K562 (cell line): ENCODE data around the gene LRRC39. TPM values are rescaled to one million over a fixed set of nuclear protein-coding genes. Genes with fewer than 3 reads are reported as not detected.

Experiments used
- ATAC-seq: fragments of 200-7000 bp; cut with Tn5 transposase; 3 replicates; pipeline ENCODE4 v1.9.1; 2020; ENCODE audit warnings: moderate library complexity
- BruUV-seq: library from RNA; stranded (reverse); fragments of 400-500 nt; replicated peaks from 2 replicates; lab custom pipeline; 2021; lab: Mats Ljungman, UMichigan
- CTCF ChIA-PET: fragments of 300-600 bp; formaldehyde crosslinking; extraction: SDS; loops from one replicate; lab custom pipeline; 2021; ENCODE audit warnings: low intra/inter-chr PET ratio; lab: Yijun Ruan, JAX
- POLR2A ChIA-PET: fragments of 300-600, 350-650 bp; sonication (Branson Sonifier 250); formaldehyde crosslinking; extraction: SDS; loops from one replicate; lab custom pipeline; 2021; ENCODE audit warnings: antibody characterized with exemption, inconsistent platforms; lab: Yijun Ruan, JAX
- DNase-seq, 4 experiments: peaks; one replicate each; pipeline versions ENCODE4 v3.0.0 to v3.0.0-alpha.2; 2011 to 2018; ENCODE audit warnings: low spot score in 3 of 4, mixed read lengths in 3 of 4; ENCODE audit errors: extremely low read depth in 1 of 4
- FAIRE-seq: peaks from 2 replicates; lab custom pipeline; 2011; peaks lifted over from hg19 to GRCh38; lab: Jason Lieb, UNC
- H2AFZ ChIP-seq: 2 replicates; pipeline ENCODE4 v1.6.0; 2011; ENCODE audit warnings: low read depth, low read length, control low read depth, inconsistent platforms
- H3K27ac ChIP-seq: fragments of 200-600 bp; 3 replicates; pipeline ENCODE4 v1.8.0; 2011; ENCODE audit warnings: low read depth, mild to moderate bottlenecking, control low read depth, inconsistent platforms, low read length, moderate library complexity, mixed read lengths; ENCODE audit errors: extremely low read depth
- H3K27me3 ChIP-seq, 2 experiments: fragments of 300-600 bp in 1 of 2; 2 replicates in 1 of 2; 3 replicates in 1 of 2; pipeline versions ENCODE4 v1.6.0 to v1.8.0; 2011; ENCODE audit warnings: inconsistent platforms in 2 of 2, low read length in 2 of 2, mild to moderate bottlenecking in 1 of 2, mixed read lengths in 1 of 2, moderate library complexity in 1 of 2; ENCODE audit not compliant: control insufficient read depth in 2 of 2, insufficient read depth in 2 of 2
- H3K36me3 ChIP-seq: fragments of 300-600 bp; 3 replicates; pipeline ENCODE4 v1.8.0; 2011; ENCODE audit warnings: mild to moderate bottlenecking, low read length, inconsistent platforms; ENCODE audit not compliant: control insufficient read depth, insufficient read depth
- H3K4me1 ChIP-seq, 2 experiments: fragments of 200-600 bp in 1 of 2; replicated peaks in 1 of 2; 2 replicates in 1 of 2; 3 replicates in 1 of 2; pipeline versions ENCODE4 v1.5.1 to v1.8.0; 2011; ENCODE audit warnings: inconsistent platforms in 2 of 2, low read length in 2 of 2, mild to moderate bottlenecking in 1 of 2, mixed read lengths in 1 of 2, moderate library complexity in 1 of 2; ENCODE audit not compliant: control insufficient read depth in 2 of 2, insufficient read depth in 2 of 2
- H3K4me2 ChIP-seq: 2 replicates; pipeline ENCODE4 v1.6.1; 2011; ENCODE audit warnings: low read length, control low read depth, inconsistent platforms, mixed read lengths; ENCODE audit not compliant: insufficient read depth
- H3K4me3 ChIP-seq: fragments of 200-600 bp; sonication (generic), shearing (Covaris generic); 2 replicates; pipeline ENCODE4 v1.5.1; 2016; ENCODE audit warnings: control low read depth, inconsistent platforms
- H3K79me2 ChIP-seq: fragments of 200-600 bp; 3 replicates; pipeline ENCODE4 v1.8.0; 2011; ENCODE audit warnings: low read length, inconsistent platforms; ENCODE audit not compliant: control insufficient read depth, insufficient read depth
- H3K9ac ChIP-seq, 2 experiments: 2 replicates each; pipeline versions ENCODE4 v1.6.0 to v1.6.1; 2011; ENCODE audit warnings: low read depth in 2 of 2, low read length in 2 of 2, control low read depth in 1 of 2, inconsistent platforms in 1 of 2, mild to moderate bottlenecking in 1 of 2, mixed read lengths in 1 of 2; ENCODE audit not compliant: insufficient read depth in 1 of 2
- H3K9me1 ChIP-seq: one replicate; pipeline ENCODE4 v1.6.0; 2011; ENCODE audit warnings: inconsistent platforms, mild to moderate bottlenecking, low read length, moderate library complexity; ENCODE audit not compliant: control insufficient read depth, insufficient read depth
- H3K9me3 ChIP-seq: replicated peaks from 2 replicates; pipeline ENCODE4 v1.5.1; 2011; ENCODE audit warnings: low read depth, low read length, inconsistent platforms; ENCODE audit not compliant: control insufficient read depth, insufficient read depth
- H4K20me1 ChIP-seq: replicated peaks from 2 replicates; pipeline ENCODE4 v1.6.1; 2011; ENCODE audit warnings: low read length, inconsistent platforms, mixed read lengths; ENCODE audit not compliant: control insufficient read depth, insufficient read depth
- LEF1 ChIP-seq: fragments of 450-650 bp; IDR thresholded peaks from 2 replicates; pipeline ENCODE4 v1.6.1; 2016; ENCODE audit warnings: mild to moderate bottlenecking
- MXI1 ChIP-seq: IDR thresholded peaks from 2 replicates; pipeline ENCODE4 v1.6.1; 2011; ENCODE audit warnings: low read depth, mild to moderate bottlenecking, improper control_type of control experiment, low read length
- SUPT5H ChIP-seq: fragments of 450-650 bp; IDR thresholded peaks from 2 replicates; pipeline ENCODE4 v1.6.1; 2016
- TFE3 ChIP-seq: fragments of 450-650 bp; formaldehyde crosslinking; IDR thresholded peaks from 2 replicates; pipeline ENCODE4 v1.4.0; 2020; ENCODE audit warnings: mild to moderate bottlenecking, mixed read lengths
- ZEB2 ChIP-seq: fragments of 450-650 bp; IDR thresholded peaks from 2 replicates; pipeline ENCODE4 v1.6.1; 2016
- ZNF239 ChIP-seq: fragments of 250-450 bp; sonication (Bioruptor Pico); IDR thresholded peaks from 2 replicates; pipeline ENCODE4 v1.4.0; 2020; ENCODE audit warnings: mild to moderate bottlenecking
- WGBS: fragments of 100-300 bp; shearing (Covaris generic); methylation state at CpG from one replicate; pipeline ENCODE4 v1.1.6; 2016; ENCODE audit warnings: low coverage, mixed read lengths; ENCODE audit not compliant: insufficient coverage; ENCODE audit errors: missing lambda C conversion rate; 5-methylcytosine and 5-hydroxymethylcytosine counted together
- in situ Hi-C: fragments of 300-500 bp; cut with MboI; formaldehyde crosslinking; loops from 4 replicates; pipeline ENCODE4 v1.15.0; 2018; ENCODE audit warnings: inconsistent platforms, mixed read lengths
- intact Hi-C: fragments of 100-400 bp; cut with micrococcal nuclease; formaldehyde crosslinking; loops from 2 replicates; pipeline ENCODE4 v1.14.2; 2022
- polyA plus RNA-seq, 8 experiments: library from polyadenylated mRNA; depleted of rRNA in 4 of 8; stranded (reverse) in 5 of 8; unstranded in 3 of 8; fragments of >200 nt; fragmentation: Nextera tagmentation in 2 of 8; fragmentation: Illumina TruSeq in 1 of 8; extraction: Ambion mirVana in 2 of 8; extraction: Trizol in 1 of 8; gene quantifications; 2 replicates each; pipeline versions ENCODE4 v1.2.1 to v1.2.3, GENCODE V29; 2011 to 2014; ENCODE audit warnings: inconsistent platforms in 1 of 8, missing spikeins in 1 of 8
- total RNA-seq, 7 experiments: library from RNA; depleted of rRNA in 6 of 7; stranded (reverse); fragments of >200 nt in 6 of 7; fragmentation: Illumina TruSeq in 2 of 7; extraction: Trizol in 2 of 7; gene quantifications; 2 replicates each; pipeline versions ENCODE4 v1.2.1 to v1.2.3, GENCODE V29; 2011 to 2021; ENCODE audit warnings: low replicate concordance in 1 of 7

LRRC39 gene
- total and polyA plus RNA-seq, 9 of the 15 experiments (the other 6 are each of a cell fraction or from before 2014, with no cell fraction given), result 1.00 to 3.1 (median 1.3) TPM

- FAIRE-seq, result no peak
- no peaks in the 10 kb centered on the region for H3K27me3 ChIP-seq
- ATAC-seq, result no peak
- no peak overlapping the region for H3K4me2 ChIP-seq
- in situ Hi-C loops, result no loop called here
- H3K9me1 ChIP-seq, result no peaks in the 10 kb centered on the region
- ChIA-PET CTCF (interaction anchor here (0.7 kb wide), 1 partner anchor 275 kb away, joined by 4 read pairs; no protein-coding TSS in a partner anchor), POLR2A (interaction anchor here (0.8 to 1.0 kb wide), 2 partner anchors 9 to 43 kb away, joined by 3 read pairs; no protein-coding TSS in a partner anchor)
- no peaks in the 10 kb centered on the region for H4K20me1 ChIP-seq
- H3K4me3 ChIP-seq, result no peak overlapping the region
- H3K36me3 ChIP-seq, result no peaks in the 10 kb centered on the region; the same call in 2 of the 3 replicates
- intact Hi-C loops, result no loop called here
- no peak for TF ChIP-seq ZNF239 (CRISPR knock-in tag)
- H3K79me2 ChIP-seq, result no peaks in the 10 kb centered on the region
- H3K9ac ChIP-seq, result no peak overlapping the region
- H3K9me3 ChIP-seq, result no peaks in the 10 kb centered on the region
- DNase-seq, result no peak
- H3K4me1 ChIP-seq, result no peaks in the 10 kb centered on the region
- no TSS peak for BruUV-seq
- H2AFZ ChIP-seq, result no peak overlapping the region
- no peak overlapping the region for H3K27ac ChIP-seq
Observed at GRCh38 chr1:100162881-100163280, 15.2 kb downstream of the LRRC39 start.

GRCh38 chr1:100152271-100152670 lies 25.8 kb downstream of the LRRC39 start:
- CTCF ChIA-PET, result no interaction called here
- Histone ChIP-seq H3K36me3 (peaks cover 25% of the 10 kb centered on the region; the same call in 2 of the 3 replicates), H3K9ac (no peak overlapping the region)
- TF ChIP-seq ZEB2 (no peak), LEF1 (no peak), SUPT5H (0 out of 2 replicates have a peak, but pooled peaks have one; percentile 2), TFE3 (no peak), MXI1 (no peak)
- TF ChIP-seq, all 486 proteins: peak for 1
- in situ Hi-C loops, result no loop called here
- no peak for ATAC-seq
- no peak for FAIRE-seq
- WGBS, result 58% methylated on average over 4 of the region's 4 CpGs
- Histone ChIP-seq H3K4me1 (no peaks in the 10 kb centered on the region), H3K4me3 (no peak overlapping the region), H3K4me2 (no peak overlapping the region), H3K9me1 (no peaks in the 10 kb centered on the region), H3K27ac (no peak overlapping the region), H3K79me2 (no peaks in the 10 kb centered on the region), H2AFZ (no peak overlapping the region), H4K20me1 (no peaks in the 10 kb centered on the region), H3K9me3 (no peaks in the 10 kb centered on the region), H3K27me3 (no peaks in the 10 kb centered on the region)
- no peak for DNase-seq
- POLR2A ChIA-PET, result interaction anchor here (0.6 to 1.6 kb wide), 3 partner anchors 12 to 19 kb away, joined by 4 to 6 read pairs (median 5); partner anchors contain the start of genes SASS6 and TRMT13
- no TSS peak for BruUV-seq
- intact Hi-C loops, result no loop called here
